MM.1S (cell line): ENCODE data around the gene HAUS7.

Source experiments
- DNase-seq: peaks from one replicate; pipeline ENCODE4 v3.0.0-alpha.2; 2015
- H2AFZ ChIP-seq: fragments of 300-600 bp; sonication (generic); 2 replicates; pipeline ENCODE4 v1.6.0; 2016; ENCODE audit warnings: antibody characterized with exemption, low read length
- H3F3A ChIP-seq: fragments of 300-600 bp; sonication (generic); 2 replicates; pipeline ENCODE4 v1.6.1; 2016; ENCODE audit warnings: mild to moderate bottlenecking, antibody characterized with exemption, low read length, moderate library complexity, mixed read lengths; ENCODE audit not compliant: insufficient read depth
- H3K27ac ChIP-seq: fragments of 300-600 bp; sonication (generic); 2 replicates; pipeline ENCODE4 v1.5.1; 2016; ENCODE audit warnings: mild to moderate bottlenecking, low read length
- H3K27me3 ChIP-seq: fragments of 300-600 bp; sonication (generic); replicated peaks from 2 replicates; pipeline ENCODE4 v1.6.0; 2016; ENCODE audit warnings: low read length; ENCODE audit not compliant: insufficient read depth
- H3K36me3 ChIP-seq: fragments of 300-600 bp; sonication (generic); replicated peaks from 2 replicates; pipeline ENCODE4 v1.6.1; 2016; ENCODE audit warnings: mild to moderate bottlenecking, low read length, mixed read lengths; ENCODE audit not compliant: insufficient read depth
- H3K4me1 ChIP-seq: fragments of 300-600 bp; sonication (generic); 2 replicates; pipeline ENCODE4 v1.6.1; 2016; ENCODE audit warnings: low read length, mixed read lengths
- H3K4me2 ChIP-seq: fragments of 300-600 bp; sonication (generic); 2 replicates; pipeline ENCODE4 v1.6.0; 2016; ENCODE audit warnings: low read depth, low read length
- H3K4me3 ChIP-seq: fragments of 300-600 bp; sonication (generic); 2 replicates; pipeline ENCODE4 v1.5.1; 2016; ENCODE audit warnings: low read length, mixed read lengths
- H3K79me2 ChIP-seq: fragments of 300-600 bp; sonication (generic); 2 replicates; pipeline ENCODE4 v1.6.1; 2016; ENCODE audit warnings: mixed run types, low read length, mixed read lengths
- H3K9ac ChIP-seq: fragments of 300-600 bp; sonication (generic); 2 replicates; pipeline ENCODE4 v1.6.1; 2016; ENCODE audit warnings: low read length, mixed read lengths
- H3K9me2 ChIP-seq: fragments of 300-600 bp; sonication (generic); replicated peaks from 2 replicates; pipeline ENCODE4 v1.6.1; 2016; ENCODE audit warnings: mild to moderate bottlenecking, low read length, mixed read lengths; ENCODE audit not compliant: insufficient read depth
- H3K9me3 ChIP-seq: fragments of 300-600 bp; sonication (generic); replicated peaks from 2 replicates; pipeline ENCODE4 v1.6.1; 2016; ENCODE audit warnings: mild to moderate bottlenecking, low read length, mixed read lengths; ENCODE audit not compliant: insufficient read depth
- H4K20me1 ChIP-seq: fragments of 300-600 bp; sonication (generic); 2 replicates; pipeline ENCODE4 v1.6.1; 2016; ENCODE audit warnings: mild to moderate bottlenecking, low read length, moderate library complexity, mixed read lengths; ENCODE audit not compliant: insufficient read depth
- EZH2 ChIP-seq: fragments of 300-600 bp; sonication (generic); optimal IDR thresholded peaks from 2 replicates; pipeline ENCODE3; 2017; ENCODE audit warnings: low read depth, mild to moderate bottlenecking, antibody characterized with exemption, low read length, mixed read lengths
- EZH2phosphoT487 ChIP-seq: fragments of 300-600 bp; sonication (generic); IDR thresholded peaks from 2 replicates; pipeline ENCODE4 v1.6.1; 2018; ENCODE audit warnings: antibody characterized with exemption, low read length
- TF ChIP-seq, protein P1 (sequence below): fragments of 300-600 bp; sonication (generic); IDR thresholded peaks from 2 replicates; pipeline ENCODE4 v1.5.1; 2016; ENCODE audit warnings: antibody characterized with exemption, low read length, mixed read lengths

Gene HAUS7

GRCh38 chrX:153408221-153408721 is 62.1 kb downstream of the HAUS7 start:
- Histone ChIP-seq H3K27ac (no peak overlapping the region), H3K9me2 (no peaks in the 10 kb centered on the region), H3K4me1 (no peaks in the 10 kb centered on the region), H3K4me2 (no peak overlapping the region), H4K20me1 (no peaks in the 10 kb centered on the region), H3F3A (no peaks in the 10 kb centered on the region), H2AFZ (no peak overlapping the region), H3K27me3 (peaks cover 24% of the 10 kb centered on the region; the same call in 1 of the 2 replicates), H3K9me3 (no peaks in the 10 kb centered on the region), H3K9ac (no peak overlapping the region), H3K36me3 (no peaks in the 10 kb centered on the region), H3K79me2 (no peaks in the 10 kb centered on the region), H3K4me3 (no peak overlapping the region)
- TF ChIP-seq EZH2 = no peak
- TF ChIP-seq, protein P1, sequence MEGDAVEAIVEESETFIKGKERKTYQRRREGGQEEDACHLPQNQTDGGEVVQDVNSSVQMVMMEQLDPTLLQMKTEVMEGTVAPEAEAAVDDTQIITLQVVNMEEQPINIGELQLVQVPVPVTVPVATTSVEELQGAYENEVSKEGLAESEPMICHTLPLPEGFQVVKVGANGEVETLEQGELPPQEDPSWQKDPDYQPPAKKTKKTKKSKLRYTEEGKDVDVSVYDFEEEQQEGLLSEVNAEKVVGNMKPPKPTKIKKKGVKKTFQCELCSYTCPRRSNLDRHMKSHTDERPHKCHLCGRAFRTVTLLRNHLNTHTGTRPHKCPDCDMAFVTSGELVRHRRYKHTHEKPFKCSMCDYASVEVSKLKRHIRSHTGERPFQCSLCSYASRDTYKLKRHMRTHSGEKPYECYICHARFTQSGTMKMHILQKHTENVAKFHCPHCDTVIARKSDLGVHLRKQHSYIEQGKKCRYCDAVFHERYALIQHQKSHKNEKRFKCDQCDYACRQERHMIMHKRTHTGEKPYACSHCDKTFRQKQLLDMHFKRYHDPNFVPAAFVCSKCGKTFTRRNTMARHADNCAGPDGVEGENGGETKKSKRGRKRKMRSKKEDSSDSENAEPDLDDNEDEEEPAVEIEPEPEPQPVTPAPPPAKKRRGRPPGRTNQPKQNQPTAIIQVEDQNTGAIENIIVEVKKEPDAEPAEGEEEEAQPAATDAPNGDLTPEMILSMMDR = no peak
- TF ChIP-seq EZH2phosphoT487 = no peak
- DNase-seq = no peak

DNA sequence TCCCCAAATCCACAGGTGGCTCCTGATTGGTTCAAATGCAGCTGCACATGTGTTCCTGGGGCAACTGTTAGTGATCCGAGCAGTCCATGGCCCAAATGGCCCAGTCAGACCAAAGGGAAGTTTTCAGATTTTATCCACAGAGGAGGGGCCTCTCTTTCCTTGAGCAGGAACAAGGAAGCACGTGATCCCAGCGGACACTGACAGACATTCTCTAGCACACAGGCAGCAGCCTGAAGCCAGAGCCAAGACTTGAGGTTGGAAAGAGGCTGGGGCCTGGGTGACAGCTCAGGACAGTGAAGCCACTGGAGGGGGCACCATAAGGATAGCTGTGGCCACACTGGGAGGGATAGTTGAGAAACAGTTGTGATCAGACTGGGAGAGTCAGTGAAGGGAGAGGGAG is 62.6 kb downstream of the HAUS7 start:
- peaks cover 24% of the 10 kb centered on the region; the same call in 1 of the 2 replicates for H3K27me3 ChIP-seq

GRCh38 chrX:153406903-153407302 is 63.5 kb downstream of the HAUS7 start:
- H3K9me3 ChIP-seq = no peaks in the 10 kb centered on the region

More for the DNA sequence above, 62.6 kb downstream of the HAUS7 start:
- no peaks in the 10 kb centered on the region for H3K9me3 ChIP-seq
- H3K4me3 ChIP-seq = no peak overlapping the region
- H3K9me2 ChIP-seq = no peaks in the 10 kb centered on the region
- no peak overlapping the region for H3K27ac ChIP-seq
- no peaks in the 10 kb centered on the region for H3K79me2 ChIP-seq
- H3K36me3 ChIP-seq = no peaks in the 10 kb centered on the region
- H3K4me2 ChIP-seq = no peak overlapping the region
- H3K4me1 ChIP-seq = no peaks in the 10 kb centered on the region
- H3K9ac ChIP-seq = no peak overlapping the region
- no peak overlapping the region for H2AFZ ChIP-seq
- DNase-seq = no peak
- TF ChIP-seq EZH2phosphoT487 = no peak
- TF ChIP-seq, protein P1 = no peak
- no peak for TF ChIP-seq EZH2
- no peaks in the 10 kb centered on the region for H4K20me1 ChIP-seq
- no peaks in the 10 kb centered on the region for H3F3A ChIP-seq

More at GRCh38 chrX:153406903-153407302, 63.5 kb downstream of the HAUS7 start:
- no peaks in the 10 kb centered on the region for H3F3A ChIP-seq
- no peaks in the 10 kb centered on the region for H4K20me1 ChIP-seq
- no peak overlapping the region for H3K4me3 ChIP-seq
- no peak overlapping the region for H3K27ac ChIP-seq
- H3K9me2 ChIP-seq = no peaks in the 10 kb centered on the region
- TF ChIP-seq, protein P1 = no peak
- no peak for TF ChIP-seq EZH2phosphoT487
- no peak for TF ChIP-seq EZH2
- DNase-seq = no peak
- no peaks in the 10 kb centered on the region for H3K36me3 ChIP-seq
- peaks cover 23% of the 10 kb centered on the region for H3K27me3 ChIP-seq
- H3K9ac ChIP-seq = no peak overlapping the region
- H3K4me2 ChIP-seq = no peak overlapping the region
- no peaks in the 10 kb centered on the region for H3K79me2 ChIP-seq
- no peaks in the 10 kb centered on the region for H3K4me1 ChIP-seq
- no peak overlapping the region for H2AFZ ChIP-seq
